GM19455 (cell line): ENCODE measurements around the gene OR1M1.

Experiments
- ATAC-seq: cut with Tn5 transposase; IDR thresholded peaks from one replicate; pipeline ENCODE4 v1.9.1; 2021; ENCODE audit not compliant: unreplicated experiment

The OR1M1 gene

DNA sequence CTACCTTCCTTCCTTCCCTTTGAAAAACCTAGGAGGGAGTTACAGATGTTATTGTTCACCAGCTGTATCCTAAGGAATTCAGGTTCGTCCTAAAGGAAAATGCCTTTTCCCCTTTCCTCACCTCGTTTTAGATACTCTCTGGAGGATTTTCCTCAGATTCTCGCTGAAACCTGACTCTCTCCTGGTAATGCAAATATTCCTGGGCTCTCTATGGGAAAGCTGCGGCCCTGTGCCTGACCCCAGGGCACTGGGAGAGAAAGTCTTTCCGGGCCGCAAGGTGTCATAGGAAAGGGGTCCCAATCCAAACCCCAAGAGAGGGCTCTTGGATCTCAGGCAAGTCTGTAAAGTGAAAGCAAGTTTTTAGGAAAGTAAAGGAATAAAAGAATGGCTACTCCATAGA, 13.1 kb upstream of the OR1M1 start:
- no peak for ATAC-seq

DNA sequence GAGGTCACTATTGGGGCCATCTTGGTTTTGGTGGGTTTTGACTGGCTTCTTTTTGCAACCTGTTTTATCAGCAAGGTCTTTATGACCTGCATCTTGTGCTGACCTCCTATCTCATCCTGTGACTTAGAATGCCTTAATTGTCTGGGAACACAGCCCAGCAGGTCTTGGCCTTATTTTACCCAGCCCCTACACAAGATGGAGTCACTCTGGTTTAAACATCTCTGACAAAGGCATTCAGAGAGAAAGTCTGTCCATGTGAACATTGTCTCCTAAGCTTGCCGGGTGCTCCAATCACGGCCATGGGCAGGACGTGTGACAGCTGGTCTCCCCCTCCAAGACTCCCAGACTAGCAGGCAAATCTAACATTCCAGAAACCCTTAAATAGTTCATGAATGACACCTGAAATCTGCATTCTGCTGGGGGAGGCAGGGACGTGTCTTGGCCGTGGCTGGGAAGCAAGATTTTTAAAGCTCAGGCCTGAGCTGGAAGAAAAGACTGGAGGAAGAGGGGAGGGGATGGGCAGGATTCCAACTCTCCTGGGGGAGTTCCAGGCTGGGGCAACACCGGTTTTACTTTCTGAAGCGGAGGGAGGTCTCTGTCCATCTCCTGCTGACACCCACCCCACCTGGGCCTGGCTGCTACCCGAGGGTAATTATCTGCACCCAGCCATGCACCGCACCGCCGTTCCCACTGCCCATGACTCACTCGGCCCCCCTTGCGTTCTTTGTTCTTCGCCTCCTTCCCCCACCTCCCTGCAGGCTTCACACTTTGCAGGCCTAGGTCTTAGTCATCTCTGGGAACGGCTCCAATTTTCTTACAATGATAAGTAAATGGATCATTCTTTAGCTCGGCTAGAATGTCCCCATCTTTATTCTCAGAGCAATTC, 11.6 kb upstream of the OR1M1 start:
- ATAC-seq, result no peak

DNA sequence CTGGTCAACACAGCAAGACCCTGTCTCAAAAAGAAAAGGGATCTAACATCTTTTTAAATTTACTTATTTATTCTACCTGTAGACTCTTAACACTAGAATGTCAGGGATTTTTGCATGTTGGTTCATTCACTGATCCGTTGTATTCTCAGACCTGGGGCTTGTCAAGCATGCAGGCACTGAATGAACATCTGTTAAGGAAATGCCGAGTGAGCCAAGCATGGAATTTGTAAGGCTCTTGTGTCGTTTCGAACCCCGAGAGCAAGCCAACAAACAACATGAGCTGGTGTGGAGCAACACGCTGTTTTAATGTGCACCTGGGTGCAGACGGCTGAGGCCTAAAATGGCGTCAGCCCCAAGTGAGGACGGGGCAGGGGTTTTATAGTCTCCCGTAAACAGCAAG, 10.0 kb upstream of the OR1M1 start:
- no peak for ATAC-seq

- no peak for ATAC-seq
Measured at GRCh38 chr19:9078651-9079050, 8.2 kb upstream of the OR1M1 start.

- ATAC-seq, result no peak
Measured at GRCh38 chr19:9107375-9107774, 20.5 kb downstream of the OR1M1 start, which contains the start of gene OR7G2. Gene OR7G2 (minus strand): TSS chr19:9107475. CDS start chr19:9103243, 4,232 bp downstream.

DNA sequence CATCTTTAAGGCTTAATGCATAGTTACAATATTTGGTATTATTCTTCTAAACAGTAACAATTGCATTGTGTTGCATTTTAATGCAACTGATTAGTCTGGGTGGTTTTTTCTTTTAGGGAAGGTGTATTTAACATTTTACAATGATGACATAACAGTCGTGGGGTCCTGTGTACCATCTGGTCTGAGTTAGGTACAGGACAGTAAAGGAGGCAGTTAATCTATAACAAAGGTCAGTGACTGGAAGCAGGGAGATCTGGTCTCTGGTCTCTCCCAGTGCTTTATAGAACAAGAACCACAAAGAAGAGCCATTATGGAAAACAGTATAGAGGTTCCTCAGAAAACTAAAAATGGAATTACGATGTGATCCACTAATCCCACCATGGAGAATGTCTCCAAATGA, 23.1 kb downstream of the OR1M1 start:
- ATAC-seq, result no peak

DNA sequence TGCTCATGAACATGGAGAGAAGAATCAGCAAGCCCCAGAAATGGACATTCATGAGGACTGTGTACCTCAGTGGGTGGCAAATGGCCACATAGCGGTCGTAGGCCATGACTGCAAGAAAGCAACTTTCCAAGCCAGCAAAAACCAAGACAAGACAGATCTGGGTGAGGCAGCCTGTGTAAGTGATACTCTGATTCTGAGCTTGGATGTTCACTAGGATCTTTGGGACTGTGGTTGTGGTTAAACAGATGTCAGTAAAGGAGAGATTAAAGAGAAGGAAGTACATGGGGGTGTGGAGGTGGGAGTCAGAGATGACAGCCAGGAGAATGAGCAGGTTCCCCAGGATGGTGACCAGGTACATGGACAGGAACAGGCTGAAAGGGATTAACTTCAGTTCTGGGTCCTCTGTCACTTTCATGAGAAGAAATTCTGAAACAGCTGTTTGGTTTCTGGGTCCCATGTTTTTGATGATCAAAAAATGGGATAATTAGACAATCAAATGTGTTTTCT, 28.5 kb downstream of the OR1M1 start, which contains the start of gene OR7G1:
Gene OR7G1 (minus strand): TSS at position 457 of the 507 bp plus-strand sequence. CDS start 0 bp downstream, at position 457.
- no peak for ATAC-seq

GRCh38 chr19:9116547-9116946, 29.7 kb downstream of the OR1M1 start:
- no peak for ATAC-seq

DNA sequence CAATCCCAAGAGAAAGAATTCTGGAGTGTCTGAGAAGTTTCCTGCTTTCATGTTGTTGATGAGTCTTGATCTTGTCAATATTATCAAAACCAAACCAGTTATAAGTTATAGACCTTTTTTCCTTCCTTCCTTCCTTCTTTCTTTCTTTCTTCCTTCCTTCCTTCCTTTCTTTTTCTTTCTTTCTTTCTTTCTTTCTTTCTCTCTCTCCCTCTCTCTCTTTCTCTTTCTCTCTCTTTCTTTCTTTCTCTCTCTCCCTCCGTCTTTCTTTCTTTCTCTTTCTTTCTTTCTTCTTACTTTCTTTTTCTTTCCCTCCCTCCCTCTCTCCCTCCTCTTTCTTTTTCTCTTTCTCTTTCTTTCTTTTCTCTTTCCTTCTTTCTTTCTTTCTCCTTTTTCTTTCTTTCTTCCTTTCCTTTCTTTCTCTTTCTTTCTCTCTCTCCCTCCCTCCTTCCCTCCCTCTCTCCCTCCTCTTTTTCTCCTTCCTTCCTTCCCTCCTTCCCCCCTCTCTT, 40.1 kb downstream of the OR1M1 start, which contains the start of gene OR7G3:
Gene OR7G3 (minus strand): TSS at position 51 of the 506 bp plus-strand sequence. CDS start 0 bp downstream, at position 51.
- ATAC-seq, result no peak

DNA sequence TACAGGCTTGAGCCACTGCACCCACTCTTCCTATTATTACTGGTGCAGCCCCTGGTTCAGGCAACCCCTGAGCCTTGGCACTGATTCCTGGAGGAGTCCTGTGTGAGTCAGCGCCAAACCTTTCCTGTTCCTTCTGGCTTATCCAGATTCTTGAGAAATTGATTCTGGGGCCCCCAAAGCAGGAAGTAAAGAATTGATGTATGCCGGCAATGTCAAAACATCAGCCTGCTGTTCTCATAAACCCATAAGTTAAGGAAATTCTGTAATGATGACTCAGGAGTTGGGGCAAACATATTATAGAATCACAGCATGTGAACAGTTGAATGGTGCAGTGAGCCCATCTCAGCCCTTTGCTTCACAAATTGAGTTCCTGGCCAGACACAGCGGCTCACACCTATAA, 41.3 kb downstream of the OR1M1 start:
- no peak for ATAC-seq

GRCh38 chr19:9130965-9131364, 44.1 kb downstream of the OR1M1 start:
- ATAC-seq, result no peak

- ATAC-seq, result no peak
Measured at GRCh38 chr19:9132422-9132821, 45.6 kb downstream of the OR1M1 start.

GRCh38 chr19:9139609-9140158, 52.8 kb downstream of the OR1M1 start:
- peak; percentile 12 for ATAC-seq

DNA sequence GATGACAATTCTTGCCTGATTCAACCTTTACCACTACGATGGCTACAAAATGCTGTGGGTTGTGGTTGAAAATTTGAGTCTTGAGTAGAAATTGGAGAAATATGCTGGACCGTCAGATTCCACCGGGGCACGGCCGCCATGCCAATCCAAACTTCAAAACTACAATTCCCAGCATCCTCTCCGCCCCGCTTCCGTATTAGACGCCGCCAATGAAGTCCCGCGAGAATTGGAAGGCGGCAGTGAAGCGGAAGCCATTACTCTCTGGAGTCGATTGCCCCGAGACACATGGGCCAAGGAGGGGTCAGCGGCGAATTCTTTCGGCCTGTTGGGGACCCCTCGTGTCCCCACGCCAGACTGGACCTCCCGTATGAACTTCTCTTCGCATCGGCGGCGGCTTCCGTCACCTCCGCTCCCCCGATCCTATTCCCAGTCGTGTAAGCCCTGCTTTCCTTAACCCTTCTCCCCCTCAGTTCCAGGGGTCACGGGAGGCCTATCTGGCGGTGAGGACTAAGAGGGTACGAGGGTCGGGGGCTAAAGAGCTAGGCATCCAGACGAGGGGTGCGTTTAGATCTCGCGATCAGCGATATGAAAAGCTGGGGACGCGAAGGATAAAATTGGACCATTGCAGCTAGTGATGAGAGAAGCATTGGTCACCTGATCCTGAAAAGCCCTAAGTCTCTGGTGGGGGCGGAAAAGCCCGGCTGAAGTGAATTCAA, 53.5 kb downstream of the OR1M1 start, which contains the start of gene ZNF317:
Gene ZNF317 (plus strand): TSS at position 239 of the 716 bp plus-strand sequence. CDS start 15,620 bp downstream, outside the sequence.
- peak; percentile 87 for ATAC-seq

DNA sequence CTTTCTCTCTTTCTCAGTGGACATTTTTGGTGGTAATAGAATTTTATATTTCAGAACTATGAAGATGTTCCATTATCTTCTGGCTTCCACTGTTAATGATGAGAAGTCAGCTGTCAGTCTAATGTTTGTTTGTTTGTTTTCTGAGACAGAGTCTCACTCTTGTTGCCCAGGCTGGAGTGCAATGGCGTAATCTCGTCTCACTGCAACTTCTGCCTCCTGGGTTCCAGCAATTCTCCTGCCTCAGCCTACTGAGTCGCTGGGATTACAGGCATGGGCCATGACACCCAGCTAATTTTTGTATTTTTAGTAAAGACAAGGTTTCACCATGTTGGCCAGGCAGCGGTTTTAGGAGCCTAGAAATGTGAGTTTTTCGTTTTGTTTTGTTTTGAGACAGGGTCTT, 58.1 kb downstream of the OR1M1 start:
- ATAC-seq, result no peak
